IMR-90 (cell line): Measurements from ENCODE around the gene ZBTB9. TPM values are rescaled to one million over a fixed set of nuclear protein-coding genes. Genes with fewer than 3 reads are reported as not detected.

Experiments used
- ATAC-seq: fragments of 200-7000 bp; cut with Tn5 transposase; 2 replicates; pipeline ENCODE4 v1.9.1; 2020; ENCODE audit warnings: low read depth, mild to moderate bottlenecking, moderate library complexity
- BruUV-seq: library from RNA; stranded (reverse); fragments of 400-500 nt; replicated peaks from 2 replicates; lab custom pipeline; 2021; lab: Mats Ljungman, UMichigan
- CTCF ChIA-PET: fragments of 300-600 bp; formaldehyde crosslinking; extraction: SDS; loops from one replicate; lab custom pipeline; 2021; ENCODE audit warnings: antibody characterized with exemption; lab: Yijun Ruan, JAX
- POLR2A ChIA-PET: fragments of 300-600 bp; sonication (Branson Sonifier 250); formaldehyde crosslinking; loops from one replicate; lab custom pipeline; 2022; ENCODE audit warnings: antibody characterized with exemption; ENCODE audit not compliant: unreplicated experiment; lab: Charles Lee
- DNase-seq: peaks from one replicate; pipeline ENCODE4 v3.0.0; 2013
- H2AFZ ChIP-seq: replicated peaks from 2 replicates; pipeline ENCODE3; 2013; ENCODE audit warnings: low read length, mild to moderate bottlenecking; ENCODE audit not compliant: poor library complexity
- H2AK5ac ChIP-seq: 2 replicates; pipeline ENCODE4 v1.6.1; 2013; ENCODE audit warnings: low read depth, low read length, inconsistent platforms
- H2AK9ac ChIP-seq: replicated peaks from 2 replicates; pipeline ENCODE3; 2013; ENCODE audit warnings: mild to moderate bottlenecking, low read depth, low read length, moderate library complexity; ENCODE audit not compliant: poor library complexity
- H2BK120ac ChIP-seq: 2 replicates; pipeline ENCODE4 v1.6.1; 2013; ENCODE audit warnings: low read depth, low read length, inconsistent platforms
- H2BK15ac ChIP-seq: 3 replicates; pipeline ENCODE4 v1.6.1; 2013; ENCODE audit warnings: low read depth, low read length, inconsistent platforms
- H2BK20ac ChIP-seq: 2 replicates; pipeline ENCODE4 v1.6.1; 2013; ENCODE audit warnings: low read depth, mild to moderate bottlenecking, inconsistent platforms, low read length, moderate library complexity
- H2BK5ac ChIP-seq: 2 replicates; pipeline ENCODE4 v1.6.1; 2013; ENCODE audit warnings: mild to moderate bottlenecking, low read depth, low read length, inconsistent platforms; ENCODE audit not compliant: poor library complexity, severe bottlenecking
- H3K14ac ChIP-seq: replicated peaks from 2 replicates; pipeline ENCODE4 v1.6.1; 2013; ENCODE audit warnings: low read depth, low read length, inconsistent platforms
- H3K18ac ChIP-seq: 2 replicates; pipeline ENCODE4 v1.6.1; 2013; ENCODE audit warnings: low read depth, low read length, control low read depth
- H3K23ac ChIP-seq: 2 replicates; pipeline ENCODE4 v1.6.1; 2013; ENCODE audit warnings: low read depth, low read length, inconsistent platforms
- H3K27ac ChIP-seq: 2 replicates; pipeline ENCODE4 v1.5.1; 2013; ENCODE audit warnings: mild to moderate bottlenecking, control low read depth, low read length; ENCODE audit not compliant: insufficient read depth
- H3K27me3 ChIP-seq: 2 replicates; pipeline ENCODE4 v1.6.1; 2013; ENCODE audit warnings: low read length; ENCODE audit not compliant: control insufficient read depth, insufficient read depth
- H3K36me3 ChIP-seq: 2 replicates; pipeline ENCODE4 v1.6.1; 2013; ENCODE audit warnings: low read length, mixed read lengths; ENCODE audit not compliant: control insufficient read depth, insufficient read depth
- H3K4ac ChIP-seq: 2 replicates; pipeline ENCODE4 v1.6.1; 2013; ENCODE audit warnings: low read depth, low read length, inconsistent platforms
- H3K4me1 ChIP-seq: 2 replicates; pipeline ENCODE4 v1.6.1; 2013; ENCODE audit warnings: low read length, mixed read lengths; ENCODE audit not compliant: control insufficient read depth, insufficient read depth
- H3K4me2 ChIP-seq: 2 replicates; pipeline ENCODE4 v1.6.1; 2013; ENCODE audit warnings: low read depth, mild to moderate bottlenecking, control low read depth, low read length, moderate library complexity
- H3K4me3 ChIP-seq: 2 replicates; pipeline ENCODE4 v1.5.1; 2013; ENCODE audit warnings: low read depth, mild to moderate bottlenecking, control low read depth, low read length, moderate library complexity; ENCODE audit not compliant: insufficient read depth
- H3K56ac ChIP-seq: 2 replicates; pipeline ENCODE4 v1.6.1; 2013; ENCODE audit warnings: low read length, inconsistent platforms; ENCODE audit not compliant: insufficient read depth; ENCODE audit errors: extremely low read depth
- H3K79me1 ChIP-seq, 2 experiments: 2 replicates each; pipeline ENCODE4 v1.6.1; 2013; ENCODE audit warnings: low read length in 2 of 2, inconsistent platforms in 1 of 2, low read depth in 1 of 2
- H3K9ac ChIP-seq: 2 replicates; pipeline ENCODE4 v1.6.1; 2013; ENCODE audit warnings: low read depth, low read length, control low read depth
- H3K9me1 ChIP-seq: 2 replicates; pipeline ENCODE4 v1.6.1; 2013; ENCODE audit warnings: low read length, inconsistent platforms; ENCODE audit not compliant: insufficient read depth
- H3K9me3 ChIP-seq: 2 replicates; pipeline ENCODE4 v1.6.1; 2013; ENCODE audit warnings: low read length; ENCODE audit not compliant: control insufficient read depth, insufficient read depth
- H4K20me1 ChIP-seq: 2 replicates; pipeline ENCODE4 v1.6.1; 2013; ENCODE audit warnings: low read length, inconsistent platforms; ENCODE audit not compliant: insufficient read depth
- H4K5ac ChIP-seq: 2 replicates; pipeline ENCODE4 v1.6.1; 2013; ENCODE audit warnings: mild to moderate bottlenecking, low read depth, low read length, control low read depth
- H4K8ac ChIP-seq, 2 experiments: 2 replicates each; pipeline ENCODE4 v1.6.1; 2013; ENCODE audit warnings: low read depth in 2 of 2, low read length in 2 of 2, control low read depth in 1 of 2, inconsistent platforms in 1 of 2
- H4K91ac ChIP-seq: 2 replicates; pipeline ENCODE4 v1.6.1; 2013; ENCODE audit warnings: low read depth, low read length, inconsistent platforms; ENCODE audit not compliant: insufficient read depth
- BHLHE40 ChIP-seq: fragments of 150-350 bp; IDR thresholded peaks from 2 replicates; pipeline ENCODE4 v1.6.1; 2016; ENCODE audit warnings: mild to moderate bottlenecking, low read depth, low read length
- CEBPB ChIP-seq: IDR thresholded peaks from 2 replicates; pipeline ENCODE4 v1.6.1; 2012; ENCODE audit warnings: low read depth, low read length, improper control_type of control experiment
- MAZ ChIP-seq: IDR thresholded peaks from 2 replicates; pipeline ENCODE4 v1.6.1; 2012; ENCODE audit warnings: low read depth, mild to moderate bottlenecking, low read length, improper control_type of control experiment, moderate library complexity, borderline replicate concordance
- MXI1 ChIP-seq: IDR thresholded peaks from 2 replicates; pipeline ENCODE4 v1.6.1; 2012; ENCODE audit warnings: low read depth, mild to moderate bottlenecking, low read length, moderate library complexity, borderline replicate concordance
- NFE2L2 ChIP-seq: fragments of 150-350 bp; IDR thresholded peaks from 2 replicates; pipeline ENCODE4 v1.6.1; 2016; ENCODE audit warnings: low read depth, mild to moderate bottlenecking, low read length
- RAD21 ChIP-seq: IDR thresholded peaks from 2 replicates; pipeline ENCODE4 v1.6.1; 2012; ENCODE audit warnings: low read length, improper control_type of control experiment
- WGBS, 2 experiments: methylation state at CpG; one replicate each; pipeline versions ENCODE4 v1.1.5 to v1.1.7; 2013; ENCODE audit warnings: missing lambda C conversion rate in 2 of 2; ENCODE audit not compliant: insufficient read length in 1 of 2; ENCODE audit errors: extremely low coverage in 2 of 2; 5-methylcytosine and 5-hydroxymethylcytosine counted together
- dilution Hi-C: fragments of 300-500 bp; cut with HindIII; formaldehyde crosslinking; loops from one replicate; pipeline ENCODE4 v1.14.3; 2018; ENCODE audit warnings: low sequenced_read_pairs; ENCODE audit not compliant: unreplicated experiment
- in situ Hi-C: fragments of 300-500 bp; cut with MboI; formaldehyde crosslinking; loops from 3 replicates; pipeline ENCODE4 v1.14.3; 2019; ENCODE audit warnings: low sequenced_read_pairs, inconsistent platforms, mixed read lengths
- intact Hi-C: fragments of 100-400 bp; cut with micrococcal nuclease; formaldehyde crosslinking; loops from 2 replicates; pipeline ENCODE4 v1.10.0; 2022
- polyA plus RNA-seq, 3 experiments: library from polyadenylated mRNA; depleted of rRNA; stranded (reverse); fragments of >200 nt; gene quantifications; 2 replicates each; pipeline ENCODE4 v1.2.3, GENCODE V29; 2012; ENCODE audit warnings: low replicate concordance in 1 of 3
- total RNA-seq: library from RNA; depleted of rRNA; stranded (reverse); fragments of >200 nt; gene quantifications from 2 replicates; pipeline ENCODE4 v1.2.3, GENCODE V29; 2012
- TF ChIP-seq, protein P1 (sequence below): conservative IDR thresholded peaks from 2 replicates; pipeline ENCODE4 v1.5.1; 2012; ENCODE audit warnings: mild to moderate bottlenecking, low read depth, low read length, improper control_type of control experiment
- TF ChIP-seq, protein P2 (sequence below): fragments of 150-350 bp; IDR thresholded peaks from 2 replicates; pipeline ENCODE4 v1.6.1; 2017; ENCODE audit warnings: mild to moderate bottlenecking, antibody characterized with exemption, low read length, low read depth
- TF ChIP-seq, protein P3 (sequence below): fragments of 150-350 bp; IDR thresholded peaks from 2 replicates; pipeline ENCODE4 v1.6.1; 2016; ENCODE audit warnings: low read depth, mild to moderate bottlenecking, low read length, moderate library complexity, borderline replicate concordance

The ZBTB9 gene
- total and polyA plus RNA-seq, 2 of the 4 experiments (the other 2 are of a cell fraction) = 5.4 to 5.9 TPM

DNA sequence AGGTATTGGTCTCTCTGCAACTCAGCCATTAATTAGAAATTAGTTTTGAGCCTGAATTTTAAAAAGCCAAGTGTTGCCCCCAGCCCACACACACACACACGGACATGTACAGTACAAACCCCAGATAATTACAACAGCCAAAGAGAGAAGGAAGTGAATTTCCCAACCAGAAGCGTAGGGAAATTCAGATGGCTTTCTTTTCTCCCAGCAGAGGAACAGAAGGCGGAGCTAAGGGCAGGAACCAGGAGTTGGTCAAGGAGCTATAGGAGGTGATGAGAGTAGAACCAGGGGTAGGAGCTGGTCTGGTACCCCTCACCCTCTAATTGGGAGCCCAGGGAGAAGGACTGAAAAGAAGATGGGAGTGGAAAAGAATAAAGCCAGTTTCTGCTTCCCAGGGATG, 3.9 kb upstream of the ZBTB9 start:
- H2AK9ac ChIP-seq = no peak overlapping the region
- H2BK120ac ChIP-seq = no peak overlapping the region
- dilution Hi-C loops (no loop called here), in situ Hi-C loops (loop anchor here (10.0 kb wide), 1 partner anchor 254 kb away; no protein-coding TSS in a partner anchor), intact Hi-C loops (loop anchor here (10.0 kb wide), 1 partner anchor 224 kb away; no protein-coding TSS in a partner anchor)
- H3K56ac ChIP-seq = no peak overlapping the region
- H2BK20ac ChIP-seq = no peak overlapping the region
- no peaks in the 10 kb centered on the region for H3K9me1 ChIP-seq
- H4K20me1 ChIP-seq = no peaks in the 10 kb centered on the region; the same call in 1 of the 2 replicates
- no peak overlapping the region for H3K4me3 ChIP-seq
- H2AFZ ChIP-seq = no peak overlapping the region
- no peak overlapping the region for H3K27ac ChIP-seq
- no peak overlapping the region for H2BK5ac ChIP-seq
- no peak overlapping the region for H3K18ac ChIP-seq
- no peak overlapping the region for H4K91ac ChIP-seq
- no peaks in the 10 kb centered on the region for H3K27me3 ChIP-seq
- H3K4me1 ChIP-seq = peaks cover 4% of the 10 kb centered on the region
- H3K23ac ChIP-seq = no peak overlapping the region
- ChIA-PET POLR2A (no interaction called here), CTCF (interaction anchor here (0.5 kb wide), 1 partner anchor 100 kb away, joined by 3 read pairs; no protein-coding TSS in a partner anchor)
- no peak overlapping the region for H4K5ac ChIP-seq
- H3K4ac ChIP-seq = no peak overlapping the region
- no TSS peak for BruUV-seq
- peaks cover 18 to 28% of the 10 kb centered on the region in 2 experiments; a peak in 3 of 4 replicates for H3K79me1 ChIP-seq
- no peak overlapping the region for H3K14ac ChIP-seq
- H4K8ac ChIP-seq = no peak overlapping the region
- no peak overlapping the region for H2AK5ac ChIP-seq
- no CpG with 5 or more reads among the region's 3 CpGs for WGBS, 2 experiments
- no peak for TF ChIP-seq MXI1
- TF ChIP-seq, protein P1, sequence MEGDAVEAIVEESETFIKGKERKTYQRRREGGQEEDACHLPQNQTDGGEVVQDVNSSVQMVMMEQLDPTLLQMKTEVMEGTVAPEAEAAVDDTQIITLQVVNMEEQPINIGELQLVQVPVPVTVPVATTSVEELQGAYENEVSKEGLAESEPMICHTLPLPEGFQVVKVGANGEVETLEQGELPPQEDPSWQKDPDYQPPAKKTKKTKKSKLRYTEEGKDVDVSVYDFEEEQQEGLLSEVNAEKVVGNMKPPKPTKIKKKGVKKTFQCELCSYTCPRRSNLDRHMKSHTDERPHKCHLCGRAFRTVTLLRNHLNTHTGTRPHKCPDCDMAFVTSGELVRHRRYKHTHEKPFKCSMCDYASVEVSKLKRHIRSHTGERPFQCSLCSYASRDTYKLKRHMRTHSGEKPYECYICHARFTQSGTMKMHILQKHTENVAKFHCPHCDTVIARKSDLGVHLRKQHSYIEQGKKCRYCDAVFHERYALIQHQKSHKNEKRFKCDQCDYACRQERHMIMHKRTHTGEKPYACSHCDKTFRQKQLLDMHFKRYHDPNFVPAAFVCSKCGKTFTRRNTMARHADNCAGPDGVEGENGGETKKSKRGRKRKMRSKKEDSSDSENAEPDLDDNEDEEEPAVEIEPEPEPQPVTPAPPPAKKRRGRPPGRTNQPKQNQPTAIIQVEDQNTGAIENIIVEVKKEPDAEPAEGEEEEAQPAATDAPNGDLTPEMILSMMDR = no peak
- no peak for TF ChIP-seq NFE2L2
- no peak for TF ChIP-seq CEBPB
- TF ChIP-seq, protein P2, sequence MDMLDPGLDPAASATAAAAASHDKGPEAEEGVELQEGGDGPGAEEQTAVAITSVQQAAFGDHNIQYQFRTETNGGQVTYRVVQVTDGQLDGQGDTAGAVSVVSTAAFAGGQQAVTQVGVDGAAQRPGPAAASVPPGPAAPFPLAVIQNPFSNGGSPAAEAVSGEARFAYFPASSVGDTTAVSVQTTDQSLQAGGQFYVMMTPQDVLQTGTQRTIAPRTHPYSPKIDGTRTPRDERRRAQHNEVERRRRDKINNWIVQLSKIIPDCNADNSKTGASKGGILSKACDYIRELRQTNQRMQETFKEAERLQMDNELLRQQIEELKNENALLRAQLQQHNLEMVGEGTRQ = no peak
- TF ChIP-seq RAD21 = no peak
- TF ChIP-seq, protein P3, sequence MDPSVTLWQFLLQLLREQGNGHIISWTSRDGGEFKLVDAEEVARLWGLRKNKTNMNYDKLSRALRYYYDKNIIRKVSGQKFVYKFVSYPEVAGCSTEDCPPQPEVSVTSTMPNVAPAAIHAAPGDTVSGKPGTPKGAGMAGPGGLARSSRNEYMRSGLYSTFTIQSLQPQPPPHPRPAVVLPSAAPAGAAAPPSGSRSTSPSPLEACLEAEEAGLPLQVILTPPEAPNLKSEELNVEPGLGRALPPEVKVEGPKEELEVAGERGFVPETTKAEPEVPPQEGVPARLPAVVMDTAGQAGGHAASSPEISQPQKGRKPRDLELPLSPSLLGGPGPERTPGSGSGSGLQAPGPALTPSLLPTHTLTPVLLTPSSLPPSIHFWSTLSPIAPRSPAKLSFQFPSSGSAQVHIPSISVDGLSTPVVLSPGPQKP = no peak
- TF ChIP-seq BHLHE40 = no peak
- TF ChIP-seq MAZ = no peak
- no peak overlapping the region for H3K9ac ChIP-seq
- no peaks in the 10 kb centered on the region for H3K9me3 ChIP-seq
- H3K4me2 ChIP-seq = no peak overlapping the region
- no peak overlapping the region for H2BK15ac ChIP-seq
- DNase-seq (no peak), ATAC-seq (no peak)
- peaks cover 37% of the 10 kb centered on the region for H3K36me3 ChIP-seq
